ENCODE measurements around the gene SCAF1. TPM values are rescaled to one million over a fixed set of nuclear protein-coding genes. Genes with fewer than 3 reads are reported as not detected.

Gene SCAF1
- total RNA-seq, 1 donor from 2014 or later, result 79.7 TPM

GRCh38 chr19:49680421-49681351 is 38.7 kb downstream of the SCAF1 start:
- peaks cover 34% of the 10 kb centered on the region for H3K36me3 Mint-ChIP-seq (ENCODE audit: low read depth)
- peak overlapping the region; percentile 29 for H3K27ac Mint-ChIP-seq
- intact Hi-C loops (cut with micrococcal nuclease), result no loop called here
- peak; percentile 87 for DNase-seq (ENCODE audit: low spot score)
- H3K27me3 Mint-ChIP-seq (ENCODE audit: insufficient read depth), result no peaks in the 10 kb centered on the region
- H3K4me3 Mint-ChIP-seq, result peak overlapping the region; percentile 63
- H3K4me1 Mint-ChIP-seq (ENCODE audit: low read depth), result peaks cover 32% of the 10 kb centered on the region
- H3K9me3 Mint-ChIP-seq, result no peaks in the 10 kb centered on the region

GRCh38 chr19:49681830-49682229 is 39.8 kb downstream of the SCAF1 start:
- no peak overlapping the region for H3K4me3 Mint-ChIP-seq
- no peak for DNase-seq (ENCODE audit: low spot score)
- intact Hi-C loops (cut with micrococcal nuclease), result no loop called here
- H3K27ac Mint-ChIP-seq, result no peak overlapping the region
- H3K4me1 Mint-ChIP-seq (ENCODE audit: low read depth), result peaks cover 22% of the 10 kb centered on the region
- no peaks in the 10 kb centered on the region for H3K27me3 Mint-ChIP-seq (ENCODE audit: insufficient read depth)
- H3K9me3 Mint-ChIP-seq, result no peaks in the 10 kb centered on the region
- peaks cover 36% of the 10 kb centered on the region for H3K36me3 Mint-ChIP-seq (ENCODE audit: low read depth)

- Mint-ChIP-seq H3K27ac (no peak overlapping the region), H3K27me3 (ENCODE audit: insufficient read depth) (no peaks in the 10 kb centered on the region), H3K4me3 (no peak overlapping the region), H3K4me1 (ENCODE audit: low read depth) (peaks cover 22% of the 10 kb centered on the region), H3K36me3 (ENCODE audit: low read depth) (peaks cover 40% of the 10 kb centered on the region), H3K9me3 (no peaks in the 10 kb centered on the region)
- intact Hi-C loops (cut with micrococcal nuclease), result no loop called here
- no peak for DNase-seq (ENCODE audit: low spot score)
Observed at GRCh38 chr19:49682274-49682673, 40.3 kb downstream of the SCAF1 start.

GRCh38 chr19:49683814-49684250 is 41.8 kb downstream of the SCAF1 start:
- Mint-ChIP-seq H3K4me1 (ENCODE audit: low read depth) (peaks cover 14% of the 10 kb centered on the region), H3K4me3 (no peak overlapping the region), H3K36me3 (ENCODE audit: low read depth) (peaks cover 41% of the 10 kb centered on the region), H3K27me3 (ENCODE audit: insufficient read depth) (no peaks in the 10 kb centered on the region), H3K27ac (no peak overlapping the region), H3K9me3 (no peaks in the 10 kb centered on the region)
- DNase-seq (ENCODE audit: low spot score), result no peak
- intact Hi-C loops (cut with micrococcal nuclease), result no loop called here

GRCh38 chr19:49684251-49684982 is 42.4 kb downstream of the SCAF1 start:
- no peak overlapping the region for H3K27ac Mint-ChIP-seq
- H3K9me3 Mint-ChIP-seq, result no peaks in the 10 kb centered on the region
- no peak for DNase-seq (ENCODE audit: low spot score)
- no peaks in the 10 kb centered on the region for H3K27me3 Mint-ChIP-seq (ENCODE audit: insufficient read depth)
- H3K4me3 Mint-ChIP-seq, result no peak overlapping the region
- H3K4me1 Mint-ChIP-seq (ENCODE audit: low read depth), result peaks cover 14% of the 10 kb centered on the region
- peaks cover 41% of the 10 kb centered on the region for H3K36me3 Mint-ChIP-seq (ENCODE audit: low read depth)
- intact Hi-C loops (cut with micrococcal nuclease), result no loop called here

- H3K36me3 Mint-ChIP-seq (ENCODE audit: low read depth), result peaks cover 44% of the 10 kb centered on the region
Observed at GRCh38 chr19:49684983-49685553, 43.1 kb downstream of the SCAF1 start.

GRCh38 chr19:49685845-49686332 is 43.9 kb downstream of the SCAF1 start:
- no peak for DNase-seq (ENCODE audit: low spot score)
- peaks cover 10% of the 10 kb centered on the region for H3K27me3 Mint-ChIP-seq (ENCODE audit: insufficient read depth)
- H3K4me1 Mint-ChIP-seq (ENCODE audit: low read depth), result peaks cover 17% of the 10 kb centered on the region
- peak overlapping the region; percentile 34 for H3K27ac Mint-ChIP-seq
- intact Hi-C loops (cut with micrococcal nuclease), result no loop called here
- peaks cover 44% of the 10 kb centered on the region for H3K36me3 Mint-ChIP-seq (ENCODE audit: low read depth)
- no peaks in the 10 kb centered on the region for H3K9me3 Mint-ChIP-seq
- no peak overlapping the region for H3K4me3 Mint-ChIP-seq

More at GRCh38 chr19:49684983-49685553, 43.1 kb downstream of the SCAF1 start:
- peaks cover 4% of the 10 kb centered on the region for H3K27me3 Mint-ChIP-seq (ENCODE audit: insufficient read depth)
- no peak overlapping the region for H3K4me3 Mint-ChIP-seq
- H3K4me1 Mint-ChIP-seq (ENCODE audit: low read depth), result peaks cover 12% of the 10 kb centered on the region
- intact Hi-C loops (cut with micrococcal nuclease), result no loop called here
- no peak overlapping the region for H3K27ac Mint-ChIP-seq
- no peak for DNase-seq (ENCODE audit: low spot score)
- no peaks in the 10 kb centered on the region for H3K9me3 Mint-ChIP-seq

GRCh38 chr19:49686503-49687088 is 44.6 kb downstream of the SCAF1 start:
- intact Hi-C loops (cut with micrococcal nuclease), result no loop called here
- no peak for DNase-seq (ENCODE audit: low spot score)
- Mint-ChIP-seq H3K27me3 (ENCODE audit: insufficient read depth) (peaks cover 12% of the 10 kb centered on the region), H3K4me3 (no peak overlapping the region), H3K36me3 (ENCODE audit: low read depth) (peaks cover 41% of the 10 kb centered on the region), H3K9me3 (no peaks in the 10 kb centered on the region), H3K4me1 (ENCODE audit: low read depth) (peaks cover 19% of the 10 kb centered on the region), H3K27ac (no peak overlapping the region)

- Mint-ChIP-seq H3K4me3 (no peak overlapping the region), H3K36me3 (ENCODE audit: low read depth) (peaks cover 39% of the 10 kb centered on the region), H3K9me3 (no peaks in the 10 kb centered on the region), H3K27me3 (ENCODE audit: insufficient read depth) (peaks cover 12% of the 10 kb centered on the region), H3K4me1 (ENCODE audit: low read depth) (peaks cover 19% of the 10 kb centered on the region), H3K27ac (no peak overlapping the region)
- intact Hi-C loops (cut with micrococcal nuclease), result no loop called here
- DNase-seq (ENCODE audit: low spot score), result no peak
Observed at GRCh38 chr19:49687150-49687549, 45.1 kb downstream of the SCAF1 start.

- peaks cover 14% of the 10 kb centered on the region for H3K27me3 Mint-ChIP-seq (ENCODE audit: insufficient read depth)
- intact Hi-C loops (cut with micrococcal nuclease), result no loop called here
- peaks cover 34% of the 10 kb centered on the region for H3K36me3 Mint-ChIP-seq (ENCODE audit: low read depth)
- peaks cover 19% of the 10 kb centered on the region for H3K4me1 Mint-ChIP-seq (ENCODE audit: low read depth)
- DNase-seq (ENCODE audit: low spot score), result no peak
- no peaks in the 10 kb centered on the region for H3K9me3 Mint-ChIP-seq
- peak overlapping the region; percentile 2 for H3K4me3 Mint-ChIP-seq
- H3K27ac Mint-ChIP-seq, result no peak overlapping the region
Observed at GRCh38 chr19:49687566-49688316, 45.7 kb downstream of the SCAF1 start.

GRCh38 chr19:49688531-49689132 is 46.6 kb downstream of the SCAF1 start:
- H3K36me3 Mint-ChIP-seq (ENCODE audit: low read depth), result peaks cover 33% of the 10 kb centered on the region
- no peaks in the 10 kb centered on the region for H3K9me3 Mint-ChIP-seq
- H3K27me3 Mint-ChIP-seq (ENCODE audit: insufficient read depth), result peaks cover 14% of the 10 kb centered on the region
- H3K27ac Mint-ChIP-seq, result no peak overlapping the region
- intact Hi-C loops (cut with micrococcal nuclease), result no loop called here
- no peak overlapping the region for H3K4me3 Mint-ChIP-seq
- peaks cover 19% of the 10 kb centered on the region for H3K4me1 Mint-ChIP-seq (ENCODE audit: low read depth)
- DNase-seq (ENCODE audit: low spot score), result no peak
